LNCAP (cell line): ENCODE measurements around the gene NOD1.

Source experiments
- TF ChIP-seq, protein P1 (sequence below): fragments of 450-650 bp; IDR thresholded peaks from 2 replicates; pipeline ENCODE4 v1.5.1; 2017; ENCODE audit warnings: mild to moderate bottlenecking

The NOD1 gene

DNA sequence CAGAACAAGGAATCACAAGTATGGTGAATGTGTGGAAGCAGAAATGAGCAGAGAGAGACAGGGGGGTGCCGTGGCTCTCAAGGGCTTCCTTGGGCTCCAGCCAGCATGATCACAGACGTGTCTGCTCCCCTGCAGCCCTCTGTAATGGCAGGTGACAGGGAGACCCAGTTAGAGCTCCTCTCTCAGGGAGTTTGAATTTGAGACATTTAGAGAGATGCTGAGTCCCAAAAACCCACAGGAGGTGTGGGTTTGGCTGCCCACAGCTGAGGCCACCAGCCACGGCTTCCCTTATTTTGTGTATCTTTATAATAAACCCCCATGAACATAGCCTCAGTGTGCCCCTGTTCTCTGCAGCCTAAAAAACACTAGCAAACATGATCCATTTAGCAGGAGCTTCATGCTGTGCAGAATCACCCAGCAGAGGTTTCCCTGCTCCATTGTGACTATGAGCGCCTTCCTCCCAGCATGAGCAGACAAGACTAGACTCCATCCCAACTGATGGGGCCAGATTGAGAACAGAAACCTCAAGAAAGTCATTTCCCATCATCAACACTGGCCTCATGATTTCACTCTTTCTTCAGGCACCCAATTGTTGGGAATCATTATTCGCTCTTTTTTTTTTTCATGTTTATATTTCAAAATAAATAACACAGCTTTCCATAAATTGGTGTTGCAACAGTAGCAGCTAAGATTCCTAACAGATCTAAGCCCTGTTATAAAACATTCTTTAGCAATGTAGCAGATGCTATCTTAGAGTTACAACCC, 13.4 kb downstream of the NOD1 start:
- TF ChIP-seq, protein P1, sequence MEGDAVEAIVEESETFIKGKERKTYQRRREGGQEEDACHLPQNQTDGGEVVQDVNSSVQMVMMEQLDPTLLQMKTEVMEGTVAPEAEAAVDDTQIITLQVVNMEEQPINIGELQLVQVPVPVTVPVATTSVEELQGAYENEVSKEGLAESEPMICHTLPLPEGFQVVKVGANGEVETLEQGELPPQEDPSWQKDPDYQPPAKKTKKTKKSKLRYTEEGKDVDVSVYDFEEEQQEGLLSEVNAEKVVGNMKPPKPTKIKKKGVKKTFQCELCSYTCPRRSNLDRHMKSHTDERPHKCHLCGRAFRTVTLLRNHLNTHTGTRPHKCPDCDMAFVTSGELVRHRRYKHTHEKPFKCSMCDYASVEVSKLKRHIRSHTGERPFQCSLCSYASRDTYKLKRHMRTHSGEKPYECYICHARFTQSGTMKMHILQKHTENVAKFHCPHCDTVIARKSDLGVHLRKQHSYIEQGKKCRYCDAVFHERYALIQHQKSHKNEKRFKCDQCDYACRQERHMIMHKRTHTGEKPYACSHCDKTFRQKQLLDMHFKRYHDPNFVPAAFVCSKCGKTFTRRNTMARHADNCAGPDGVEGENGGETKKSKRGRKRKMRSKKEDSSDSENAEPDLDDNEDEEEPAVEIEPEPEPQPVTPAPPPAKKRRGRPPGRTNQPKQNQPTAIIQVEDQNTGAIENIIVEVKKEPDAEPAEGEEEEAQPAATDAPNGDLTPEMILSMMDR, result no peak

DNA sequence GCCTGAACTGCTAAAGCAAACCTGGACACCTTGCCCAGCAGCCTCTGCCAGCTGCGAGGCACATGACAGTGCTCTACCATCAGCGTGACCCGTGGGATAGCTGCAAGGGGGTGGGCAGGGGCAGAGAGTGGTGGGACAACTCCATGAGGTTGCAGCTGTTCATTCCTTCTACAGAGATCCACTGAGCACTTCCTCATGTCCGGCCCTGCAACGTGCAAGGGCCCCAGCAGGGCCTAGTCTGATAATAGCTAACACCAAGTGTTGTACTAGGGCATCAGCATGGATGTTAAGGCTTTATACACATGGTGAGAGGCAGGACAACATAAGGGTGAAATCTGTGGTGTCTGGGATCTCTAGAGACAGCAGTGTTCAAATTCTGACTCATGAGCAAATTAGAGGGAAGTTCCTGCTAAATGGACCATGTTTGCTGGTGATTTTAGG, 14.3 kb downstream of the NOD1 start:
- TF ChIP-seq, protein P1, result no peak

- TF ChIP-seq, protein P1, result no peak
Observed at GRCh38 chr7:30463405-30464145, 15.0 kb downstream of the NOD1 start.

- TF ChIP-seq, protein P1, result no peak
Observed at GRCh38 chr7:30462179-30462578, 16.4 kb downstream of the NOD1 start.

DNA sequence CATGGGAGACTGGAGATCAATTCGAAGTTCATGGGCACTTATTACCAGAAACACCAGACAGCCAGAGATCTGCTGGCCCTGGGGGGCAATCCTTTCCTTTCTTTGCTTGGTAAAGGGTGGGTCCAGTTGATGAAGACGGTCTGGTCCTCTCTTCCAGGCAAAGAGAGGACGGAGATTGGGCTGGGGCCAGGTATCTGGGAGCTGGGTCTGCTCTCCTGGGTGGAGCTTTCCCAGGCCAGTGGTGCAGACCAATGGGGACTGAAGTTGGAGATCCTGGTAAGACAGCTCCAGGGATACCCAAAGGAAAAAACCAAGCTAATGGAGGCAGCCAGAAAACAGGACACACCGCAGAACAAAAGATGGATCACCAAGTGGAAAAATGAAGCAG, 18.3 kb downstream of the NOD1 start:
- TF ChIP-seq, protein P1, result no peak

- TF ChIP-seq, protein P1, result no peak
Observed at GRCh38 chr7:30459591-30460245, 18.9 kb downstream of the NOD1 start.

- TF ChIP-seq, protein P1, result no peak
Observed at GRCh38 chr7:30458311-30458710, 20.3 kb downstream of the NOD1 start.
